Measurements from ENCODE around the gene AASDH.

Gene AASDH

GRCh38 chr4:56410247-56411062 is 23.2 kb upstream of the AASDH start:
- DNase-seq = peak; percentile 73 to 82
- peak; percentile 30 for TF ChIP-seq POLR2A (IDR thresholded peaks at IDR 0.05; ENCODE audit: low read length)
- TF ChIP-seq GATA1 (IDR thresholded peaks at IDR 0.05; ENCODE audit: low read depth, low read length) = no peak

- TF ChIP-seq POLR2A (IDR thresholded peaks at IDR 0.05; ENCODE audit: low read length) (peak; percentile 9), GATA1 (IDR thresholded peaks at IDR 0.05; ENCODE audit: low read depth, low read length) (no peak)
- no peak for DNase-seq
Measured at GRCh38 chr4:56409511-56410090, 22.3 kb upstream of the AASDH start.

- no peak for DNase-seq
- TF ChIP-seq POLR2A (IDR thresholded peaks at IDR 0.05; ENCODE audit: low read length) = no peak
- no peak for TF ChIP-seq GATA1 (IDR thresholded peaks at IDR 0.05; ENCODE audit: low read depth, low read length)
Measured at GRCh38 chr4:56408978-56409377, 21.7 kb upstream of the AASDH start.

GRCh38 chr4:56406151-56406550 is 18.9 kb upstream of the AASDH start:
- TF ChIP-seq POLR2A (IDR thresholded peaks at IDR 0.05; ENCODE audit: low read length) = no peak
- TF ChIP-seq GATA1 (IDR thresholded peaks at IDR 0.05; ENCODE audit: low read depth, low read length) = no peak
- no peak for DNase-seq

GRCh38 chr4:56405016-56405415 is 17.7 kb upstream of the AASDH start:
- no peak for TF ChIP-seq POLR2A (IDR thresholded peaks at IDR 0.05; ENCODE audit: low read length)
- TF ChIP-seq GATA1 (IDR thresholded peaks at IDR 0.05; ENCODE audit: low read depth, low read length) = no peak
- DNase-seq = no peak

GRCh38 chr4:56400560-56400959 is 13.3 kb upstream of the AASDH start:
- no peak for DNase-seq
- TF ChIP-seq POLR2A (IDR thresholded peaks at IDR 0.05; ENCODE audit: low read length) = no peak
- TF ChIP-seq GATA1 (IDR thresholded peaks at IDR 0.05; ENCODE audit: low read depth, low read length) = no peak

GRCh38 chr4:56391270-56391669 is 4.0 kb upstream of the AASDH start:
- TF ChIP-seq POLR2A (IDR thresholded peaks at IDR 0.05; ENCODE audit: low read length) = no peak
- TF ChIP-seq GATA1 (IDR thresholded peaks at IDR 0.05; ENCODE audit: low read depth, low read length) = no peak
- peak in 1 of 2 experiments; percentile 11 for DNase-seq

- DNase-seq = peak; percentile 87 to 91
- TF ChIP-seq POLR2A (IDR thresholded peaks at IDR 0.05; ENCODE audit: low read length) (peak; percentile 47), GATA1 (IDR thresholded peaks at IDR 0.05; ENCODE audit: low read depth, low read length) (no peak)
Measured at GRCh38 chr4:56389558-56389957, 2.3 kb upstream of the AASDH start.

GRCh38 chr4:56388306-56388705 is 1.0 kb upstream of the AASDH start:
- no peak for TF ChIP-seq POLR2A (IDR thresholded peaks at IDR 0.05; ENCODE audit: low read length)
- TF ChIP-seq GATA1 (IDR thresholded peaks at IDR 0.05; ENCODE audit: low read depth, low read length) = no peak
- DNase-seq = peak; percentile 74 to 82

GRCh38 chr4:56386091-56386490 is 1.2 kb downstream of the AASDH start:
- TF ChIP-seq POLR2A (IDR thresholded peaks at IDR 0.05; ENCODE audit: low read length) = no peak
- no peak for TF ChIP-seq GATA1 (IDR thresholded peaks at IDR 0.05; ENCODE audit: low read depth, low read length)

GRCh38 chr4:56375458-56375857 is 11.8 kb downstream of the AASDH start:
- TF ChIP-seq GATA1 (IDR thresholded peaks at IDR 0.05; ENCODE audit: low read depth, low read length) = no peak
- TF ChIP-seq POLR2A (IDR thresholded peaks at IDR 0.05; ENCODE audit: low read length) = no peak
- no peak for DNase-seq

More at GRCh38 chr4:56386091-56386490, 1.2 kb downstream of the AASDH start:
- no peak for DNase-seq

- no peak for DNase-seq
- no peak for TF ChIP-seq GATA1 (IDR thresholded peaks at IDR 0.05; ENCODE audit: low read depth, low read length)
- TF ChIP-seq POLR2A (IDR thresholded peaks at IDR 0.05; ENCODE audit: low read length) = no peak
Measured at GRCh38 chr4:56374956-56375355, 12.3 kb downstream of the AASDH start.

- DNase-seq = no peak
- no peak for TF ChIP-seq POLR2A (IDR thresholded peaks at IDR 0.05; ENCODE audit: low read length)
- TF ChIP-seq GATA1 (IDR thresholded peaks at IDR 0.05; ENCODE audit: low read depth, low read length) = no peak
Measured at GRCh38 chr4:56372774-56373173, 14.5 kb downstream of the AASDH start.

- TF ChIP-seq POLR2A (IDR thresholded peaks at IDR 0.05; ENCODE audit: low read length) = no peak
- TF ChIP-seq GATA1 (IDR thresholded peaks at IDR 0.05; ENCODE audit: low read depth, low read length) = no peak
- DNase-seq = no peak
Measured at GRCh38 chr4:56371426-56372220, 15.7 kb downstream of the AASDH start.
